ENCODE results near the gene CSNK1D. TPM values are rescaled to one million over a fixed set of nuclear protein-coding genes. Genes with fewer than 3 reads are reported as not detected.
A peak's percentile ranks its signal among the peaks of the same experiment; 100 is the strongest.

Gene CSNK1D
- total RNA-seq, 1 donor from 2014 or later: 227 TPM

DNA sequence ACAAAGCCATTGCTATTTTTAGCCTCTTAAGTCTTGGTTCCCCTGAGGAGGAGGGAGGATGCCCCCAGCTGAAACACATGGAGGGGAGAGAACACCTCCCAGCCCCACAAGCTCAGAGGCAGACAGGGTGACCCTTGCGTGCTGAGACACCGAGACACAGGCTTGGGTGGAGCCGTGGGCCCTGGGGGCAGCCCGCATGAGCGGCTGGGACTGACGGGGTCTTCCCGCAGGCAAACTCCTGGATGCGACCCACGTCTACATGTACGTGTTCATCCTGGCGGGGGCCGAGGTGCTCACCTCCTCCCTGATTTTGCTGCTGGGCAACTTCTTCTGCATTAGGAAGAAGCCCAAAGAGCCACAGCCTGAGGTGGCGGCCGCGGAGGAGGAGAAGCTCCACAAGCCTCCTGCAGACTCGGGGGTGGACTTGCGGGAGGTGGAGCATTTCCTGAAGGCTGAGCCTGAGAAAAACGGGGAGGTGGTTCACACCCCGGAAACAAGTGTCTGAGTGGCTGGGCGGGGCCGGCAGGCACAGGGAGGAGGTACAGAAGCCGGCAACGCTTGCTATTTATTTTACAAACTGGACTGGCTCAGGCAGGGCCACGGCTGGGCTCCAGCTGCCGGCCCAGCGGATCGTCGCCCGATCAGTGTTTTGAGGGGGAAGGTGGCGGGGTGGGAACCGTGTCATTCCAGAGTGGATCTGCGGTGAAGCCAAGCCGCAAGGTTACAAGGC, 34.9 kb downstream of the CSNK1D start:
- no peaks in the 10 kb centered on the region for H3K9me3 Mint-ChIP-seq (ENCODE audit: low read depth)

DNA sequence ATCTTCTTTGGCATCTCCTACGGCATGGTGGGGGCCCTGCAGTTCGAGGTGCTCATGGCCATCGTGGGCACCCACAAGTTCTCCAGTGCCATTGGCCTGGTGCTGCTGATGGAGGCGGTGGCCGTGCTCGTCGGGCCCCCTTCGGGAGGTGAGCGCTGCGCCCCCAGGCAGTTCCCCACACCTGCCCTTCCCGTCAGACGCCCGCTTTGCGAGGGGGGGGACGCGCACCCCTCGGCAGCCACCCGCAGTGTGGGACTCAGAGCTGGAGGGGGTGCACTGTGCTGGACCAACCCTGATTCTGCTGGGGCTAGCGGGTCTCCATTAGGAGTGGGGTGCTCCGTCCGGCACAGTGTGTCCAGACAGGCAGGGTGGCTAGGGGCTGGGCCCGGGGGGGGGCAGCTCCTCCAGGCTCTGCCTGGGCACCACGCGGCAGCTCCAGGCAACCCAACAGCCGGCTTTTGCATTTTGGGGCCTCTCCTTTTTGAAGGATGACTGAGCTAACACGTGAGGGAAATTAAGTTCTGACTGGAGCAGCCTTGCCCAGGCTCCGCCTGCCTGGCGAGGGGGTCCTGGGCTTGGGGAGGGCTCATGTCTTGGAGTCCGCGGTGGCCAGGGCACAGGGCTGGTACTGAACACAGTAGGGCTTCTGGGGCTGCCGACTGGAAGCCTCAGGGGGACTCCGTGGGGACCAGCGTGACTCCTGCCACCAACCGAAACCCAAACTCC, 35.6 kb downstream of the CSNK1D start:
- H3K4me1 Mint-ChIP-seq (ENCODE audit: low read depth): peaks cover 9% of the 10 kb centered on the region
- no peaks in the 10 kb centered on the region for H3K27me3 Mint-ChIP-seq
- TF ChIP-seq CTCF (IDR thresholded peaks at IDR 0.05; ENCODE audit: unreplicated experiment): no peak
- peaks cover 6% of the 10 kb centered on the region for H3K36me3 Mint-ChIP-seq (ENCODE audit: insufficient read depth)
- no peaks in the 10 kb centered on the region for H3K9me3 Mint-ChIP-seq (ENCODE audit: low read depth)
- no peak for DNase-seq (ENCODE audit: low spot score, unreplicated experiment)
- H3K4me3 Mint-ChIP-seq (ENCODE audit: low read depth): no peak overlapping the region
- H3K27ac Mint-ChIP-seq: no peak overlapping the region

More for the DNA sequence above, 34.9 kb downstream of the CSNK1D start:
- DNase-seq (ENCODE audit: low spot score, unreplicated experiment): no peak
- H3K4me3 Mint-ChIP-seq (ENCODE audit: low read depth): no peak overlapping the region
- peaks cover 6% of the 10 kb centered on the region for H3K36me3 Mint-ChIP-seq (ENCODE audit: insufficient read depth)
- TF ChIP-seq CTCF (IDR thresholded peaks at IDR 0.05; ENCODE audit: unreplicated experiment): no peak
- peak overlapping the region; percentile 10 for H3K27ac Mint-ChIP-seq
- no peaks in the 10 kb centered on the region for H3K27me3 Mint-ChIP-seq
- peaks cover 9% of the 10 kb centered on the region for H3K4me1 Mint-ChIP-seq (ENCODE audit: low read depth)

GRCh38 chr17:82237083-82237745, 36.3 kb downstream of the CSNK1D start:
- TF ChIP-seq CTCF (IDR thresholded peaks at IDR 0.05; ENCODE audit: unreplicated experiment): no peak
- H3K9me3 Mint-ChIP-seq (ENCODE audit: low read depth): no peaks in the 10 kb centered on the region
- H3K36me3 Mint-ChIP-seq (ENCODE audit: insufficient read depth): peaks cover 2% of the 10 kb centered on the region
- H3K4me1 Mint-ChIP-seq (ENCODE audit: low read depth): peaks cover 9% of the 10 kb centered on the region
- no peak for DNase-seq (ENCODE audit: low spot score, unreplicated experiment)
- H3K27me3 Mint-ChIP-seq: no peaks in the 10 kb centered on the region
- no peak overlapping the region for H3K27ac Mint-ChIP-seq
- no peak overlapping the region for H3K4me3 Mint-ChIP-seq (ENCODE audit: low read depth)

- TF ChIP-seq CTCF (IDR thresholded peaks at IDR 0.05; ENCODE audit: unreplicated experiment): peak; percentile 85
- no peaks in the 10 kb centered on the region for H3K27me3 Mint-ChIP-seq
- H3K9me3 Mint-ChIP-seq (ENCODE audit: low read depth): no peaks in the 10 kb centered on the region
- peaks cover 9% of the 10 kb centered on the region for H3K4me1 Mint-ChIP-seq (ENCODE audit: low read depth)
- peaks cover 2% of the 10 kb centered on the region for H3K36me3 Mint-ChIP-seq (ENCODE audit: insufficient read depth)
- DNase-seq (ENCODE audit: low spot score, unreplicated experiment): peak; percentile 59
- H3K27ac Mint-ChIP-seq: no peak overlapping the region
- no peak overlapping the region for H3K4me3 Mint-ChIP-seq (ENCODE audit: low read depth)
These were observed 37.1 kb downstream of the CSNK1D start for GRCh38 chr17:82236142-82236971.

DNA sequence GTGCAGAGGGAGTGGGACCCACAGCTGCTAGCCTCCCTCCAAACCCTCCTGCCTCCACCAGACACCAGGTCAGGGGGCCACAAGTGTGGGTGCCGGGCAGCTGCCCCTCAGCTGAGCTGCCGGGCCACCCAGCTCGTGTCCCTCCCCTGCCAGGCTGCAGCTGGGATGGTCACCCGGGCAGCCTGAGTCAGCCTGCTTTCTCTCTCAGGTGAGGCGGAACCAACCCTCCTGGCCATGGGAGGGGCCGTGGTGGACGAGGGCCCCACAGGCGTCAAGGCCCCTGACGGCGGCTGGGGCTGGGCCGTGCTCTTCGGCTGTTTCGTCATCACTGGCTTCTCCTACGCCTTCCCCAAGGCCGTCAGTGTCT, 37.7 kb downstream of the CSNK1D start:
- no peaks in the 10 kb centered on the region for H3K9me3 Mint-ChIP-seq (ENCODE audit: low read depth)
- H3K4me3 Mint-ChIP-seq (ENCODE audit: low read depth): no peak overlapping the region
- H3K27me3 Mint-ChIP-seq: no peaks in the 10 kb centered on the region
- H3K4me1 Mint-ChIP-seq (ENCODE audit: low read depth): peaks cover 9% of the 10 kb centered on the region
- no peak overlapping the region for H3K27ac Mint-ChIP-seq
- no peak for DNase-seq (ENCODE audit: low spot score, unreplicated experiment)
- peaks cover 2% of the 10 kb centered on the region for H3K36me3 Mint-ChIP-seq (ENCODE audit: insufficient read depth)
- TF ChIP-seq CTCF (IDR thresholded peaks at IDR 0.05; ENCODE audit: unreplicated experiment): no peak
